HG03432 (cell line): ENCODE results near the gene JMJD7.

Experiments used
- ATAC-seq: cut with Tn5 transposase; IDR thresholded peaks from one replicate; pipeline ENCODE4 v1.9.1; 2021; ENCODE audit warnings: mild to moderate bottlenecking, moderate library complexity; ENCODE audit not compliant: unreplicated experiment

The JMJD7 gene

GRCh38 chr15:41839781-41840491 is 12.0 kb downstream of the JMJD7 start:
- ATAC-seq: no peak

- no peak for ATAC-seq
Observed at GRCh38 chr15:41840673-41841072, 12.8 kb downstream of the JMJD7 start.

GRCh38 chr15:41841131-41841530 is 13.2 kb downstream of the JMJD7 start:
- ATAC-seq: no peak

GRCh38 chr15:41842229-41842628 is 14.3 kb downstream of the JMJD7 start:
- no peak for ATAC-seq

- no peak for ATAC-seq
Observed at GRCh38 chr15:41843571-41843970, 15.7 kb downstream of the JMJD7 start.

GRCh38 chr15:41844814-41845213 is 16.9 kb downstream of the JMJD7 start:
- no peak for ATAC-seq

- no peak for ATAC-seq
Observed at GRCh38 chr15:41847206-41847605, 19.3 kb downstream of the JMJD7 start.

- no peak for ATAC-seq
Observed at GRCh38 chr15:41847981-41848380, 20.1 kb downstream of the JMJD7 start.

GRCh38 chr15:41848631-41849030 is 20.7 kb downstream of the JMJD7 start:
- no peak for ATAC-seq

GRCh38 chr15:41849204-41849603 is 21.3 kb downstream of the JMJD7 start:
- no peak for ATAC-seq

- no peak for ATAC-seq
Observed at GRCh38 chr15:41849861-41850260, 22.0 kb downstream of the JMJD7 start.

- no peak for ATAC-seq
Observed at GRCh38 chr15:41850482-41851166, 22.7 kb downstream of the JMJD7 start.

GRCh38 chr15:41851167-41851523 is 23.3 kb downstream of the JMJD7 start:
- ATAC-seq: no peak

GRCh38 chr15:41851755-41852370 is 24.0 kb downstream of the JMJD7 start:
- no peak for ATAC-seq

- no peak for ATAC-seq
Observed at GRCh38 chr15:41852736-41853590, 25.1 kb downstream of the JMJD7 start.

- no peak for ATAC-seq
Observed at GRCh38 chr15:41853831-41854230, 25.9 kb downstream of the JMJD7 start.

- ATAC-seq: no peak
Observed at GRCh38 chr15:41854443-41854842, 26.6 kb downstream of the JMJD7 start.

GRCh38 chr15:41855261-41855961 is 27.5 kb downstream of the JMJD7 start:
- ATAC-seq: no peak

- ATAC-seq: no peak
Observed at GRCh38 chr15:41856262-41856661, 28.4 kb downstream of the JMJD7 start.

- no peak for ATAC-seq
Observed at GRCh38 chr15:41856716-41857115, 28.8 kb downstream of the JMJD7 start.

GRCh38 chr15:41857316-41857715 is 29.4 kb downstream of the JMJD7 start:
- ATAC-seq: no peak
